RCC 7860 (cell line): ENCODE data around the gene PTPRN2.
"Not testable (repeated sequence)": the region's sequence is repeated elsewhere in the genome, so short reads cannot be mapped to it uniquely, and the experiment has no call there.

Experiments used
- DNase-seq: peaks from one replicate; pipeline ENCODE4 v3.0.0-alpha.2; 2015; ENCODE audit warnings: low spot score
- FAIRE-seq: peaks from 2 replicates; lab custom pipeline; 2012; peaks lifted over from hg19 to GRCh38; lab: Jason Lieb, UNC

The PTPRN2 gene

GRCh38 chr7:158317238-158318205 lies 270.1 kb downstream of the PTPRN2 start:
- DNase-seq (no peak), FAIRE-seq (no peak)

DNA sequence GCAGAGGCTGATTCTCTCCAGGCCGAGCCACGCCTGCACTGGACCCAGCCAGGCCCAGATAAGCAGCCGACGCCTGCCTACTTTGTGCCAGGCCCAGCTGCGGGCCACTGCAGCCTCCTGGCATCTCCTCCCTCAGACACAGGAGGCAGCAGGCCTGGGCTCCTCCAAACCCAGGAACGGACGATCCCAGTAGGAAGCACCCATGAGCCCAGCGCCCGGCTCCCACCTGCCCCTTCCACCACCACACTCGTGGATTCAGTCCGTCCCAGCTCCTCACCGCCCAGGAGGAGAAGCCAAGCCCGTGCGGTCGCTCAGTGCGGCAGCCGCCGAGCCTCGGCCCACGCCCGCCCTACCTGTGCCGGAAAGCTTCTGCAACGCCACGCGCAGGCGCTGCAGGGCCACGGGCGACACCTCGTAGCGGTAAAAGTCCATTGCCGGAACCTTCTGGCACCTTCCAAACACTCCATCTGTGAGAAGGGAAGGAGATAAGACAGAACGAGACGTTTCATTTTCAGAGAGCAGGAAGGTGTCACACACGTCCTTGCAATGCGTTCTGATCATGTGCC lies 271.1 kb downstream of the PTPRN2 start:
- no peak for DNase-seq

GRCh38 chr7:158315881-158316280 lies 271.7 kb downstream of the PTPRN2 start:
- FAIRE-seq: no peak
- DNase-seq: no peak

More for the DNA sequence above, 271.1 kb downstream of the PTPRN2 start:
- FAIRE-seq: no peak

DNA sequence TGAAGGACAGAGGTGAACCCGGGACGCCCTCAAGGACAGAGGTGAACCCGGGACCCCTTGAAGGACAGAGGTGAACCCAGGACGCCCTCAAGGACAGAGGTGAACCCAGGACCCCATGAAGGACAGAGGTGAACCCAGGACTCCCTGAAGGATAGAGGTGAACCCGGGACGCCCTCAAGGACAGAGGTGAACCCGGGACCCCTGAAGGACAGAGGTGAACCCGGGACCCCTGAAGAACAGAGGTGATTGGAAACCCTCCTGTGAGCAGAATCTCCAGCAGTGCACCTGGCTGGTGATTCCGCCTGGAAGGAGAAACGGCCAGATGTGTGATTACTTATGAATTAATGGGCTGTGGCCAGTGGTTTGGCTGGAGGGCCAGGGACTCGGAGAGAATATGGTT lies 272.3 kb downstream of the PTPRN2 start:
- no peak for DNase-seq
- FAIRE-seq: no peak

DNA sequence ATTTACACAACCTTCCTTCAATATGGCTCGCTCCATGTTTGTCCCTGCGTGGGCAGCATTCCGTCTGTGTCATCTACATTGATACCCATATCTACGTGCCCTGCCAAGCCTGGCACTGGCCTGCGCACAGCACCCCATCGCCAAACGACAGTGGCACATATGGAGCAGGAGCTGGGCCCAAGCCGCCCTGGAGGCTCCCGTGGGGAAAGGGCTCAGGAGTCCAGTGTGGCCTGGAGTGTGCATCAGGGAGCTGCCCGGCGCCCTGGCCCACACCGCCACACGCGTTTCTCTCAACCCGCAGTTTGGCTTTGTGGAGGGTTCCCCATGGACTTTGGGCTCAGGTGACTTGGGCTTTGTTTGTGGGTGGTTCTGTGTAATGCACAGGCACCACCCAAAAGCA lies 273.2 kb downstream of the PTPRN2 start:
- no peak for FAIRE-seq

DNA sequence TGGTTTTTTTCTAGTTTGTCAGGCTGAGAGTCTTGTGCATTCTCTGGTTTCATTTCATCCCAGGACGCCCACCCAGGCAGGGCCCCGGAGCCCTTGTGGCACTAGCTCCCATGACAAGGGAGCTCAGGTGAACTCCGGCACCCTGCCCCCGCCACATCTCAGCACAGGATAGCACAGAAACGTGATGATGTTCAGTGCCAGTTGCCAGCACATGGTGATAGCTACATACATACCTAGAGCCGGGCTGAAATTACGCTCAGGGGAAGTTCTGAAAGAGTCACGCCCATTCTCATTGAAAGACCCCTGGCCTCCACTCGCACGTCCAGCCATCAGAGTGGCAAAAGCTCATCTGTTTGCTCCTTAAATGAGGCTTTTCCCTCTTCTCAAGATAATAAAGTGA lies 273.7 kb downstream of the PTPRN2 start:
- DNase-seq: no peak
- no peak for FAIRE-seq

More for the DNA sequence above, 273.2 kb downstream of the PTPRN2 start:
- DNase-seq: no peak

DNA sequence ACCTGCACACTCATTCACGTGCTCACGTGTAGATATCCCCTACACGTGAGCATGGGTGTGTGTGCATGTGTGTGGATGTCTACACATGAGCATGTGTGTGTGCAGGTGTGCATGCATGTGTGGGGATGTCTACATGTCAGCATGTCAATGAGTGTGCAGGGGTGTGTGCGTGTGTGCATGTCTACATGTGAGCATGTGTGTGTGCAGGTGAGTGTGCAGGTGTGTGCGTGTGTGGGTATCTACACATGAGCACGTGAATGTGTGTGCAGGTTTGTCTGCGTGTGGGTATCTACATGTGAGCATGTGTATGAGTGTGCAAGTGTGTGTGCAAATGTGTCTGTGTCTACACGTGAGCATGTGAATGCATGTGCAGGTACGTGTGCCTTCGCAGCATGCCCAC lies 274.8 kb downstream of the PTPRN2 start:
- no peak for DNase-seq
- FAIRE-seq: no peak

GRCh38 chr7:158311791-158312190 lies 275.8 kb downstream of the PTPRN2 start:
- DNase-seq (no peak), FAIRE-seq (no peak)

DNA sequence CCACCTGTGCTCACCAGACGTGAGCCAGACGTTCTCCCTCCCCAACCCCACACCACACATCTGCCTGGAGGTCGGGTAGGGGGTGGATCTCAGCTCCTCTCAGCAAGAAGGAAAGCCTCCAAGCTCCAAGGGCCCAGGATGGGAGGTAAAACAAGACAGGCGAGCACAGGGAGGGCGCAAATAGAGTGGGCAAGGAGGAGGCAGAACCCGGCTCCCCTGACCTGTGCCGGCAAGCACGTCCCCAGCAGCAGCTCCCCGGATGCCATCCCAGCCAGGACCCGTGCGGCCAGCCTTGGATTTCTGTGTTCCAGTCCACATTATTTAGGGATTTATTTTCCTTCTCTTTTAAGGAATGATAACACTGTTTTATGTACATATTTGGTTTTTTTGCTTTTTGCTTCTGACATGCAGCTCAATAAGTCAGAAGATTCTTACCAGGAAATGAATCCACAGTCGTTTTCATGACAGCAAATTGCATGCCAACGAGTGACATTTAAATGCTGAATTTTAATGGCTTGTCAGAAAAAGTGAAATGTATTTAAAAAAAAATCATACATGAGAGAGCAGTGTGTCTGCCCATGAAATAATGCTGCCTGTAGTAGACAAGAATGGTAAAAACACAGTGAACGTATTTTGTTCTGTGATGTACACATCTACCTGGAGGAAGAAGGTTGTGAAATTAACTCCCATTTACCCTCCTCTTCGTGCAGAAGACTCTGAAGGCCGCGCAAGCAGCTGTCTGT lies 276.5 kb downstream of the PTPRN2 start:
- no peak for FAIRE-seq

GRCh38 chr7:158309868-158310763 lies 277.5 kb downstream of the PTPRN2 start:
- FAIRE-seq (no peak), DNase-seq (no peak)

More for the DNA sequence above, 276.5 kb downstream of the PTPRN2 start:
- DNase-seq: no peak

- DNase-seq (no peak), FAIRE-seq (no peak)
These were observed 279.6 kb downstream of the PTPRN2 start for GRCh38 chr7:158308001-158308400.

DNA sequence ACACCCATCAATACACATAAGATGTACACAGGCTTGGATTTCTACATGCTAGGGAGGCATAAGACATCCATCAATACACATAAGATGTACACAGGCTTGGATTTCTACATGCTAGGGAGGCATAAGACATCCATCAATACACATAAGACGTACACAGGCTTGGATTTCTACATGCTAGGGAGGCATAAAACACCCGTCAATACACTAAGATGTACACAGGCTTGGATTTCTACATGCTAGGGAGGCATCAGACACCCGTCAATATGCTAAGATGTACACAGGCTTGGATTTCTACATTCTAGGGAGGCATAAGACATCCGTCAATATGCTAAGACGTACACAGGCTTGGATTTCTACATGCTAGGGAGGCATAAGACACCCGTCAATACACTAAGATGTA lies 283.6 kb downstream of the PTPRN2 start:
- FAIRE-seq: not testable (repeated sequence)

GRCh38 chr7:158303121-158303520 lies 284.5 kb downstream of the PTPRN2 start:
- FAIRE-seq (no peak), DNase-seq (no peak)

More for the DNA sequence above, 283.6 kb downstream of the PTPRN2 start:
- not testable (repeated sequence) for DNase-seq

GRCh38 chr7:158302274-158303070 lies 285.2 kb downstream of the PTPRN2 start:
- DNase-seq (no peak), FAIRE-seq (no peak)

DNA sequence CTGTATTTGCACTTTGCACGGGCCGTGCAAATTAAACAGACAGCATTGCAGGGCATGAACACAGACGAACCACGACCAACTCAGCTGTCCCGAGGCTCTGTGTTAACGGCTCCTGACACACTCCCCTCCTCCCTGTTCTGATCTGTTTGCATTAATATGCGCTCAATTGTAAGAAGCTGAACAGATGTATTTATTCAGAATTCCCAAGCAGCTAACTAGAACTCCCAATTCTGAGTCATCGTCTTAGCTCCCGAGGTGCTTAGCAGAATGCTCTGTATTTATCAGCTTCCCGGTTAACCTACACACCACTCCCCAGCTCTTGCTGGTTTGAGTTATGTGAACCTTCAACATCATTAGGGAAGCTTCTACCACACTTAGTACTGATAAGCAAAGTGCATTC lies 286.4 kb downstream of the PTPRN2 start:
- DNase-seq (no peak), FAIRE-seq (no peak)

DNA sequence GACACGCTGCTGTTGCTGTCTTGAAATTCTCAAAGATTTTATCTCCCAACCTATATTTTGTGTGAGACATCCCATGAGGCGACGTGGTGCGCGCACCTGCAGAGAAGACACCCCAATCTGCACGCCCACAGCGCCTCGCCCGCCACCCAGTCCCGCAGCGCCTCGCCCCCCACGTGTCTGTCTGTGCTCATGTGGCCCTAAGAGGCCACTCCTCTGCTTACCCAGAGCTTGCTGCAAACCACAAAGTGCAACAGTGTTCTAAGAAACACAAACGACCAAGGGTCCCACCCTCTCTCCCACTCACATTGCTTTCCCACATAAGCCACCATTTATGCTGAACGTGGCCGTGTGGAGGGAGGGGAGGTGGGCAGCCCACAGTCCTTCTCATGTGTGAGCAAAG lies 287.2 kb downstream of the PTPRN2 start:
- DNase-seq: no peak
- FAIRE-seq: no peak

DNA sequence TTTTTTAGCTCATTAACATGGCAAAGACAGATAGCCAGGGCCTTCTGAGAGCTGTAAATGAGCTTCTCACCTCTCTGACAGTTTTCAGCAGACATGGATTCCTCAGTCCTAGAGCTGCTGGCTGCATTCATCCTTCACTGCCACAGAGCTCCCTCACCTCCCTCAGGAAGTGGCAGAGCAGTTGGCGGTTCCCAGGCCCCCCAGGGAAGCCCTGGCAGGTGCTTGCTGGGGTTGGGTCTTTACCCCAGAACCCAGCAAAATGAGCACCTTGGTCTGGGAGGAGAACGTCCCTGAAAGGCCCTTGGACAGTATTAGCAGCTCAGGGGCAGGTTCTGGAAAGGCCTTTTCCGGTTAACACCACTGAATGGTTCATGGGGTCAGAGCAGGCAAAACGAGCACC lies 288.0 kb downstream of the PTPRN2 start:
- FAIRE-seq: no peak

DNA sequence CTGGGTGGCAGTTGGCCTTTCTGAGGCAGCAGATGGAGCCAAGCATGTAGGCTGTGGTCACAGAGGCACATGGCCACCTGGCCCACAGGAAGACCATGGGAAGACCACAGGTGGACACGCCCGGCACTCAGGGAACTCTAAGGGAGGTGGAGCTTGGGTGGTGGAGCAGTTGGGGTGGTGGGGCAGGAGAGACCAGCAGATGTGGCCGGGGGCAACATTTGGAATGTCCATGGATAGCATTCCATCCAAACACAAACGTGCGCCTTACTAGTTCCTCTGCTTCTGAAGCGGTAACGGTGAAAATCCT lies 290.9 kb downstream of the PTPRN2 start:
- no peak for FAIRE-seq

More for the DNA sequence above, 288.0 kb downstream of the PTPRN2 start:
- no peak for DNase-seq

GRCh38 chr7:158295966-158296797 lies 291.4 kb downstream of the PTPRN2 start:
- DNase-seq (no peak), FAIRE-seq (no peak)

More for the DNA sequence above, 290.9 kb downstream of the PTPRN2 start:
- no peak for DNase-seq
